ENCODE data around the gene FOCAD.

FOCAD gene

DNA sequence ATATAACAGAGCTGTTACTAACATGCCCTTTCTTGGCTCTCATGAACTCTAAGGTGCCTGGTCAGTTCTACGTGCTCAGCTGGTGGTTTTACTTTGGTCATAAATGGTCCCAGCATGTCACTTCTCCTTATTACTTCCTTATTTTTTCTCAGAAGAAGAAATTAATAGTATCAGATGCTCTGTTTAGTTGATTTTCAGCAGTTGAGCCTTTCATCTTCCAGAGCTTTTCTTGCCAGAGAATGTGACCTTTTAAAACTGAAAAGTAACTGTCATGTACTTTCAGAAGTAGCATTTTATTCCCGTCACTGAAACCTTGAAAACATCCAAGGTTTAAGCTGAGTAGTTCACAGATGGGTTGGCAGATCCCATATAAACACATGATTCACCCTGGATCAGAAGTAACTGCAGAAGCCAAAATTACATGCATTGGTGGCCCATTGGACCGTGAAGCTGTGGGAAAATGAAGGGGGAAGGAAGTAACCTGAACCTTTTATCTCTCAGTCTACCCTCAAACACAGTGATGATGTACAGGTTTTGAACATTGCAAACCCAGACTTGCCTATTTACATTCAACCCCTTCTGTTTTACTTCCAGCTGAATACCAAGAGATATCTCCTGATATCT, 296.9 kb downstream of the FOCAD start:
- DNase-seq = no peak

DNA sequence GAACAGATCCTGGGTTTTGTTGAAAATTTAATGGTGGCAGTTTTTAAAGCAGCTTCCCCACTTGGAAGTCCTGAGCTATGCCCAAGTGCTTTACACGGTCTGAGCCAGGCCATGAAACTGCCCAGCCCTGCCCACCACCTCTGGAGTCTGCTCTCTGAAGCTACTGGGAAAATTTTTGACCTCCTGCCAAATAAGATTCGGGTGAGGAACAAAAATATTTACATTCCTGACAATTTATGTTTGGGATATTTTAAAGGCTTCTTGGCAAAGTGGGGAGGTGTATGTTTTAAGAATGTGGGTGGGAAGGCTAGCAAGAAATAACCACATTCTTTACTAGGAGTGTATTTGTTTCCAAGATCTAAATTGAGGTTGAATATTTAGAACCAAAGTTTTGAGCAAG, 297.4 kb downstream of the FOCAD start:
- no peak for DNase-seq

DNA sequence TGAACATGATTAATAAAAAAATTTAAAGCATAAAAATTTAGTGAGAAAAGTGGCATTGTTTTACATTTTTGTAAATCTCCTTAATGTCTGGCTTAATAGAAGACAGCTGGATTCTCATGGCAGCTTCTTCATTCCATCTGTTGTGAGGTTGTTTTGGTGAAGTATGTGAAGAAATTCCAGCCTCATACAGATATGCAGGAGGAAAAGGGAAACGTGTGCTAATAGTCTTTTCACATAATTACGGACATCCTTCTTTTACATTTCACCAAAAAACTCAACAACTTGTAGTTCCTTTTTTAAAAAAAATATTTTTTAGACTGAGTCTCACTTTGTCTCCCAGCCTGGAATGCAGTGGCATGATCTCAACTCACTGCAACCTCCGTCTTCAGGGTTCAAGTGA, 300.4 kb downstream of the FOCAD start:
- DNase-seq = no peak

DNA sequence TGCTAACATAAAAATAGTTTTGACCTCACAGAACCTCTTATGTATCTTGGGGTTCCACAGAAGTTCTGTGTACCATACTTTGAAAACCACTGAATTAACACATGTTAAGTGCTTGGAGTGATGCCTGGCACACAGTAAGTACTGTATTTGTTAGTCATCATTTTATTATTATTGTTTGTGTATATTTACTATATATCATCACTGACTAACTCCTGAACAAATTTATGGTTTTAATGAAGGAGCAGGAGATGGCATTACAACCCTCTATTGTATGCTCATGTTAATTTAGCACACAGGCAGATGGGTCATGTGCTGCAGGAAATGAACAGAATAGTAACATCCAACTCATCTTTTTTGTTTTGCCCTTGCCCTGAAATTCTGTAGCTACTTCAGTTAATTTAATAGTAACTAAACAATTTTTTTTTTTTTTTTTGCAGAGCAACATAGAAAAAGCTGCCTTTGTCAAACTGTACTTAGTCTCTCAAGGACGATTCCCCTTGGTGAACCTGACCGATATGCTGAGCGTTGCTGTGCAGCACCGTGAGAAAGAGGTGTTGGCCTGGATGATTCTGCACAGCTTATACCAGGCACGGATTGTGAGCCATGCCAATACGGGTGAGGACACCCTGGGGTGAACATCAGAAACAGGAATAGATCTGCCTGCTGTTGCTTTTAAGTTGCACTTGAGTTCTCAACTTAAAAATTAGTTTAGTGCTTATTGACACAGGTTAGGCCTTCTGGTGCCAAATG, 302.0 kb downstream of the FOCAD start:
- no peak for DNase-seq

DNA sequence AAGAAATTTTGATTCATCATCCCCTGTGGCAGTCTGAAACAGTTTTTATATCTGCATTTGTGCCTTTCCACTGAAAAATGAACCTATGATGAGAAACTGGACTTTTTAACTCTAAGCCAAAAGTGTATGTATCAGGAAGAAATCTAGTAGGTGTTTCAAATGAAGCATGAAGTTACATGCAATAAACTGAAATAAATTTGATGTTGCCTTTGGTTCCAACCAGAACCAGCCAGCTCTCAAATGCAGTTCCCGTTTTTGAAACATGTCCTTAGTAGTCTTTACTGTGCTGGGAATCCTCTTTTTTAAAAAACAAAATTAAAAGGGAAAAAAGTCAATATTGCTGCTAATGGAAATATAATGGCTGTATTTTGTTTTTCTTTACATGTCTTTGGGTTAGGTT, 303.5 kb downstream of the FOCAD start:
- DNase-seq = no peak

DNA sequence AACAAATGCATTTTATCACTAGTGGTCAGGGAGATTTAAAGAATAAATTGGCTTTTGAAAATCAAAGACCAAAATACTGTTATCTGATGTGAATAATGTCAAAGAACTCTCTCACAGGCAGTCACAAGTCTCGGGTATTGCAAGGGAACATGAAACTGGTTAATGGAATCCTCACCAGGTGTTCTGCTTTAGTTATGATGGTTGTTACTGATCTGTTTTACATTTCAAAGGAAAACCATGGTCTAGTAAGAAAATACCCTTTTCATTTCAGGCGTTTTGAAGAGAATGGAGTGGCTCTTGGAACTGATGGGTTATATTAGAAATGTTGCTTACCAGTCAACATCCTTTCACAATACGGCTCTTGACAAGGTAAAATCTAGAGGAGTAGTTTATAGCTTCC, 304.0 kb downstream of the FOCAD start:
- no peak for DNase-seq

DNA sequence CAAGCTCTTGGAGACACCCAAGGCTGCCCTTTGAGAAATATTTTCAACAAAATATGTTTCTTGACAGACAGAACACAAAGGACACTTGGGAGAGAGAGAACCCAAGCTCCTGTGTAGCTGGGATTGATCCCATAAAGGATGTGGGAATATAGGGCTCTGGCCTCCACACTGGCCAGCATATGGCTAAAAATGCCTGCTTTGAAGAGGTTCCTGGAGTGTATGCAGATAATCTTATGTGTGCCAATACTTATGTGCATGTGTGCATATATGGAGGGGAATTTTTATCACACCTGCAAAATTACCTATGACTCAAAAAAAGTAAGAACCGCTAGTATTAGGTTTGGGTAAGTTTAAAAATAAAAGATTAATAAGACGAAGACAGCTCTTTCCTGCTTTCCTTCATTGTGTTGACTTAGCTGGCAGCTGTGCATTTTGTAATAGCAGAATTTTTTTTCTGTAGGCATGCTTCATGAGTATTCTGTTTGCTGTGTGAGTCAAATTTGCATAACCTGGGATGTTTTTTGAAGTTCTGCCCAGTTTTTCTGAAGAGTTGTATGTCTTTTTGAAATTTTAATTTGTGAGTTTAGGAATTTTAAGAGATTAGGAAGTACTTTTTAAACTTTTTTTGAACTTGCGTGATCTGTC, 304.7 kb downstream of the FOCAD start:
- DNase-seq = no peak

DNA sequence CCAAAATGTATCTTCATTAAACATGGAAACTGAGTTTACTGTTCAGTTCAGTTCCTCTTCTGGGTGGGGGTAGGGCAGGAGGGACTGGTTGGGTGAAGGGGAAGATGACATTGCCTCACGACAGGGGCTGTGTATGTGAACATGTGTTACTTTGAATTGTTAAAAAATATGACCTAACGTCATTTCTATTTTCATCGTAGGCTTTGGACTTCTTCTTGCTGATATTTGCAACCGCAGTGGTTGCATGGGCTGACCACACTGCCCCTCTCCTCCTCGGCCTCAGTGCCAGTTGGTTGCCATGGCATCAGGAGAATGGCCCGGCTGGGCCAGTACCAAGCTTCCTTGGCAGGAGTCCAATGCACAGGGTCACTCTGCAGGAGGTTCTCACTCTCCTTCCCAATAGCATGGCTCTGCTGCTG, 305.9 kb downstream of the FOCAD start:
- no peak for DNase-seq

DNA sequence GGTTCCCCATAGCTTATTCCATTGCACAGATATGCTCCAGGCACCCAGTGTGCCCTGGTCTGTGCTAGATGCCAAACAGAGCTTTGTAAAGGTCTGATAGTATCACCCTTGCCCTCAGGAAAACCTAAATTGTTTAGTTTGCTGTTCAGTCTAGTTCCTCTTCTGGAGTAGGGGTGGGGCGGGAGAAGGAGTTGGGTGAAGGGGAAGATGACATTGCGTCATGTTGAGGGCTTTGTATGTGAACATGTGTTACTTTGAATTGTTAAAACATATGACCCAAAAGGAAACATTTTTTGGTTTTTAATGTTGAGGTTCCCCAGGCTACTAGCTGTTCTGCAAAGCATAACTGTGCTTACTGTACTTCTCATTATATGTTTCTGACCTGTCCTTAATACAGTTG, 306.8 kb downstream of the FOCAD start:
- DNase-seq = no peak

DNA sequence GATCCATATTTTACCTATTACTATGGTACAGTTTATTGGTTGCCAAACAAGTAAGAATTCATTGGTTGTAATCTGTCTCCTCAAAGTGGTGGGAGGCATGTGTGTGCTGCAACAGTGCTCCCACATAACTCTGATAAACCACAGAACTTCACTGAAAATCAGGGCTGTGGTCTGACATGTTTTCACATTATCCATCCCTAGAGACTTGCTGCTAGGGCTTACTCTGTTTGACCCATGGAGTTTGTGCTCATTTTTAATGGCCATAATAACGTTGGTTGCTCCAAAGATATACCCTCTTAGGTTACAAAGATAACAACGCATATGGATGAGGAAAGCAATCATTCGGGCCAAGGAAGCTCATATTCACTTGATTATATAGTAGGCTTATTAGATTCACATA, 310.4 kb downstream of the FOCAD start:
- DNase-seq = no peak

DNA sequence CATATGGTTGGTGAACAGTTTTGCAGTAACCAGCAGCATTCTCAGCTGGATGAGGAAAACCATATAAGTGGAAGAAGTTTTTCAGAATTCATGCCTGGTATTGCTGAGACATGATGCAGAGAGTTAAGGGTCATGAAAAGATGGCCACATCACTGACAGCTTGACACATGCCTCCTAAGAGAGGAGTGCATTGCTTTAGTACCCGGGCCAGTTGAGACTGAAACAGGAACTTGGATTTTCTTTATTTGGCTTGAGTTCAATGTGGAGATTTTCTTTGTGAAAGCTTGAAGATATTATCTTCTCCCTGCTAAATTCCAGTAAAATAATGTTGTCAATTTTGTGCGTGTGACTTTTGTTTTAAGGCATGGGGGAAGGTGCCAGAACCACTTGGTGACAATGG, 311.6 kb downstream of the FOCAD start:
- DNase-seq = no peak

DNA sequence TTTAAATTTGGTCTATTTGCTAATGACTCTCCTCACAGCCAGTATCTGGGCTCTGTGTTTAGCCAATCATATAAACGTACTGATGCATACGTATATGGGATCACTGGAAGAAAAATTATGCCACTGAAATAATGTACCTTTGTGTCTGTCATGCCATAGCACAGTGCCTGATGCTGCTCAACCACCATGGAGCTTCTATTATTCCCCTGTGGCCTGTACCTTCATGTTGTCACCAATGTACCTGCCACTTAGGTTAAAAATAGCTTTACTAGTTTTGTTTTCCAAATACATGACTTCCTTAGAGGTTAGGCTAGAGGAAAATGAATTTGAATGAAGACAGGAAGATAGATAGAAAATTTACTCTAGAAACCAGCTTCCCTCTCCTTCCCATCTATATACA, 312.8 kb downstream of the FOCAD start:
- DNase-seq = no peak

DNA sequence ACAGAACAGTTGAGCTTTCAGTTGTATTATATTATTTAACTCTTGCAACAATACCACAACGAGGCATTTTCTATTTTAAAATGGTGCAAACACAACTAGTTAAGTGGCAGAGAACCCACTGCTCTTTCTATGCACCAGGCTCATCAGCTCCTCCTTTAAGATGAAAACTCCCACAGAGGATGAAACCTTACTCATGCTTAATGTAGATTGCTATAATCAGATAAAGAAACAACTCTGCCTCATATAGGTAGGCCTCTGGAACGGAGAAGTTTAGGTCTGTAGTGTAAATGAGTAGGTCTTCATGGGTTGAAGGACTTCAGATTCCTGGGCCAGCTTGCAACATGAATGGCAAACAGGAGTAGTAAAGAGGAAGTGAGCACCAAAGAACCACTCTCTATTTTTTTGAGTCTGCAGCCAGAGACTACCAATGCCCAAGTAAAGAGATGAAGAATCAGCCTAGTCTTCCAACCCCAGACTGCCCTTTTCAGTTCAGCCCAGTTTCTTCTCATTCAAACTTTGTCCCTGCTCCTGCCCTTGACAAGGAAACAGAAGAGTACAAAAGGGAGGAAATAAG, 313.5 kb downstream of the FOCAD start:
- no peak for DNase-seq

DNA sequence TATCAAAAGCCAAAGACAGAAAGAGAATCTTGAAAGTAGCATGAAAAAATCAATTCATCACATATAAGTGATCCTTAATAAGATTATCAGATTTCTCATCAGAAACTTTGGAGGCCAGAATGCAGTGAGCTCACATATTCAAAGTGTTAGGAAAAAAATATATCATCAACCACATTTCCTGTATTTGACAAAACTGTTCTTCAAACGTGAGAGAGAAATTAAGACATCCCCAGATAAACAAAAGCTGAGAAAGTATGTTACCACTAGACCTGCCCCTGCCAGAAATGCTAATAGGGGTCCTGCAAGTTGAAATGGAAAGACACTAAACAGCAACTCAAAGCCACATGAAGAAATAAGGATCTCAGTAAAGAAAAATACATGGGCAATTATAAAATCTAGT, 317.5 kb downstream of the FOCAD start:
- DNase-seq = no peak

DNA sequence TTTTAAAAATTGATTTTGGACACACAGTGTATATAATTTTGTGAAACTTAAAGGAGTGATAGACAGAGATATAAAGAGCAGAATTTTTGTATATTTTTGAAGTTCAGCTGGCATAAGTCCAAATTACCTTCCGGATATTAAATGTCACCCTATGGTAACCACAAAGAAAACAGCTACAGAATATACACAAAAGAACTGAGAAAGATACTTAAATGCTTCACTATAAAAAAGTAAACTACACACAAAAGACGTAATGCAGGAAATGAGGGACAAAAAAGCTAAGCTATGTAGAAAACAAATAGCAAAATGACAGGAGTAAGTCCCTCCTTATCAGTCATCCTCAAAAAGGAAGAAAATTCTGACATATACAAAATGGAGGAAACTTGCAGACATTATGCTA, 318.0 kb downstream of the FOCAD start:
- DNase-seq = no peak

DNA sequence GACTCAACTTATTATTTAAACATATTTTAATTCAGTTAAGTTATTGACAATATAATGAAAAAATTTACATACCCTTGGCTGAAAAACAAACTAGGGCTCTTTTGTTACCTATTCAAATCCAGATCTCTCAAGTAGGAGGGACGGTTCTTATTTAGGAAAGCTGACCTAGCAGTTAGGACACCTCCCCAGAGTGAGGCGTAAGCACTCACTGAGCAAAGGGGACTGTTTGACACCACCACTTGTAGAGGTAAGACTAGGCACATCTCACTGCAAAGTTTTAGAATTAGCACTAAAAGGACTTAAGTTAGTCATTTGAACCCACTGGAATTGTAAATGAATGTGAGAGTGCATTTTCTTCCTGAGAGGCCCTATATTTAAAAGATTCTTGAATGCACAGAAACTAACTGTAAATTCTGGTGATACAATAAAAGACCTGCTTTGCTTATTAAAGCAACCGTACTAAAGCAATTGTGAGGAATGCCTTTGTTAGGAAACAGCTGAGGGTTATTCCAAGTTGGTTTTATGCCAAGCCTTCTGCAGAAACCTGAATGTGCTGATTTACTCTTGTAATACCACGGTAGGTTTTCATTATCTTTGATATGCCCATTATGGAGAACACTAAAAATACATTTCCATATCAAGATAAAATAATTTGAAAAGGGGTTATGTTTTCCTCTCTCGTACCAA, 331.2 kb downstream of the FOCAD start:
- no peak for DNase-seq

DNA sequence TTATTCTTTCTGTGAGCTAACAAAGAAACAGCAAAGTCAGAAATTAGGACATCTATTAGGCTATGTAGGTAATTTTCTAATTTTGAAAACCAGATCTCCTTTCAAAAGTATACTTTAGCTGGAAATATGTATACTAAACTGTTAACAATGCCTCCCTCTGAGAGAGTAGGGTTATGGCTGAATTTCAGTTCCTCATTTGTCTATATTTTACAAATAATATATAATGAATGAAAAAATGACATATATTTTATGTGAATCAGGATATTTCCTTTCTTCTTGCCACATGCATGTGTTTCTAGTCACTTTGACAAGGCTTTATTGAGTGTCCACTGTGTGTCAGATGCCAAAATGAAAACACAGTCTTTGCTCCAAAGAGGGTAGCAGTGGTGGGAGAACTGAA, 331.9 kb downstream of the FOCAD start:
- no peak for DNase-seq

DNA sequence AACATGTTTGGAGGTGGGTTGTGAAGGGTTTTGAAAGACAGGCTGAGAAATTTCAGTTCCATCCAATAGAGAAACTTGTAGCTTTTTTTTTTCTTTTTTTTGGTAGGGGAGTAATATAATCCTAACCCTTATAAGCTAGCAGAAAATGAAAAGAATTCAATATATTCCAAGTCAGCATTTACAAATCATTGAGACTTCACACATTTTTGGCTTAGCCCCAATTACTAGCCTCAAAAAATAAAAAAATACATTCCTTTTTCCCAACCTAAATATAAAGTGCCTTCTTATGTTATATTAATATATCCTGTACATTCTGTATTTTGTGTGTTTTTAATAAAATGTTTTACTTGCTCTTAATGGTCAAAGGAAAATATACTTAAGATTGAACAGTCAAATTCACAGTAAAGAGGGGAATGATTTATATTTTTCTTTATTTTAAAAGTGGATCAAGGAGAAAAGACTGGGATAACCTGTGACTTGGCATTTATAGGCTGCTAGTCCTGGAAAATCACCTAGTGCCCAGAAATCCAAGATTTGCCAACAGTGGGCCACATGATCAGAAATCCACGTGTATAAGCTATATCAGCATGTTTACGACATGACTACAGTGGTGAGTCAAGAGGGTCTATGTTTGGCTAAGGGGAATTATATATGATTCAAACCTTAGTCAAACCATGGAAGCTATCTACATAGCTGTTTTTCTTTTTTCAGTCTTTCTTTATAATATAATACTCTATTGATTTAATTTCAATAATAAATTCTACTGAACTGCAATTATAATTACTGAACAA, 332.8 kb downstream of the FOCAD start:
- no peak for DNase-seq

DNA sequence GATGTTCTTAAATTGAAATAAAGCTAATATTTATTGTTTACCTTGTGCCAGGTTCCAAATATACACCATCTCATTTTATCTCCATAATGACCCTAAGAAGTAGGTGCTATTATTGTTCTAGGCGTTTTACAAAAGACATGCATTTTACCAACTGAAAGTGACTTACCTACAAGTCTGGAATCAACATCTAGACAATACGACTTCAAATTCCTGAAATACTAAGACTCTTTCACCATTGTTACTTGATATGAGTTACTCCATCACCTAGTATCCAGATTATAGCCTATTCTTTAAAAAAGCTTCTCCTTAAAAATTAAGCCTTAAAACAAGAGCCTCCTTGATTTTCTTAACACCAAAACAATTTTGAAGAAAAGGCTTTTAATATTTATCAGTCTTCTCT, 334.1 kb downstream of the FOCAD start:
- no peak for DNase-seq

DNA sequence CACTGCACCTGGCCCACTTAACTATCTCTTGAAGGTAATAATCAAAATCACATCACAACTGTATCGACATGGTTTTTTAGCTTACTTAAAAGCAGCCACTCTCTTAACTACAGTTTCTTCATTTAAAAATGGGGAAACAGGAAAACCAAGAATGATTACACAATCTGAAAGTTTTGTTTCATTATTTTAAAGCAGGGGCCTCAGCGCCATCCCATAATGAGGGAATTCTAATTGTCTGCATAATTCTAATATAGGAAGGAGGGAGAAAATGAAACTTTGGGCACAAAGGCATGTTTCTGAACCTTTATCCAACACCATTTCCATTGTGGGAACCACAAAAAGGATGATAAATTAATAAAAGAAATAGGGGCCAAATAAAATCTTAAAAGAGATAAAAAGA, 339.8 kb downstream of the FOCAD start:
- DNase-seq = no peak

DNA sequence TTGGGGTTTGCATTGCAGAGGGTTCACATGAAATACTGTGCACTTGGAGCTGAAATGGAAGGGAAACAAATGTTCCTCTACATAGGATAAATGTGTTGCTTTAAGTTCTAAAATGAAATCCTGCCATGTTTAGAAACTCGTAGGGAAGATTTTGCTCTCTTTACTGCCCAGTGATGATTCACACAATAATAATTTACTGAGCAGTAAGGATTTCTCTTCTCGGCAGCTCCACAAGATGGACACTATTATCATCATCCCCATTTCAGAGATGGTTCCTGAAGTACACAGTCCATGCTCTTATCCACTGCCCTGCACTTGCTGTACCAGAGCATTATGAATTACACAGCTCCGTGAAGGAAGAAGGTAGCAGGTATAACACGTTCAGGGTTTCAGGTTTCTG, 343.2 kb downstream of the FOCAD start:
- DNase-seq = no peak

DNA sequence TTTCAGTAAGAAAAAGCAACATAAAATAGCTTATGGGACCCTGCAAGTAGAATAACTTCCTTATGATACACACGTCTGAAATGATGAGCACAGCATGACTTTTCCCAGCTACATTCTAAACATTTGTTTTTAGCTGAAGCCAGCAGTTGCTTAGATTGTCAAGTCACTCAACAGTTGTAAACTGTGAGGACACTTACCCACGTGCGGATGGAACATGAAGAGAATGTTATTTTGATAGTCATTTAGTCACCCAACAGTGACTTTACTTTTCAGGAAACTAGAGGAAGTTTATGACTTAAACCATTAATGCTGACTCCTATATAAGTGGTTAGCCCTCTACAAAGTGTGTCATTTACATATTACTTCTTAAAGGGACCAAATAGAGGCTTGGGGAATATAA, 344.4 kb downstream of the FOCAD start:
- no peak for DNase-seq

DNA sequence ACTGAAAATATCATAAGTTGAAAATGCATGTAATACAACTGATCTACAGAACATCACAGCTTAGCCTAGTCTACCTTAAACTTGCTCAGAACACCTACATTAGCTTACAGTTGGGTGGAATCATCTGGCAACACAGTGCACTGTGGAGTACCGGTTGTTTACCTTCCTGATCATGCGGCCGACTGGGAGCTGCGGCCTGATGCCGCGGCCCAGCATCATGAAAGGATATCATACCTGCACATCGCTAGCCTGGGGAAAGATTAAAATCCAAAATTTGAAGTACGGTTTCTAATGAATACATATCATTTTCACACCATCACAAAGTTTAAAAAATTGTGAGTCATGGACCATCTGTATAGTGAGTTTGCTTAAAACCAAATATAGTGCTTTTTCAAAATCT, 345.6 kb downstream of the FOCAD start:
- DNase-seq = no peak
